Transverse colon (tissue), 3 donors: ENCODE data around the gene PLXNA2.

Experiments used
- POLR2A ChIP-seq: fragments of 450-650 bp; IDR thresholded peaks from one replicate; pipeline ENCODE4 v1.6.1; 2016; ENCODE audit warnings: antibody characterized with exemption, mild to moderate bottlenecking, moderate library complexity
- TF ChIP-seq, protein P1 (sequence below), 5 experiments: fragments of 200-600 bp in 3 of 5; fragments of 450-650 bp in 2 of 5; sonication (generic) in 3 of 5; IDR thresholded peaks; 1 replicate in 2 of 5; 2 replicates in 3 of 5; pipeline ENCODE4 v1.5.1; 2016 to 2017; ENCODE audit warnings: antibody characterized with exemption in 5 of 5, inconsistent platforms in 3 of 5, mild to moderate bottlenecking in 2 of 5, moderate library complexity in 1 of 5

DNA sequence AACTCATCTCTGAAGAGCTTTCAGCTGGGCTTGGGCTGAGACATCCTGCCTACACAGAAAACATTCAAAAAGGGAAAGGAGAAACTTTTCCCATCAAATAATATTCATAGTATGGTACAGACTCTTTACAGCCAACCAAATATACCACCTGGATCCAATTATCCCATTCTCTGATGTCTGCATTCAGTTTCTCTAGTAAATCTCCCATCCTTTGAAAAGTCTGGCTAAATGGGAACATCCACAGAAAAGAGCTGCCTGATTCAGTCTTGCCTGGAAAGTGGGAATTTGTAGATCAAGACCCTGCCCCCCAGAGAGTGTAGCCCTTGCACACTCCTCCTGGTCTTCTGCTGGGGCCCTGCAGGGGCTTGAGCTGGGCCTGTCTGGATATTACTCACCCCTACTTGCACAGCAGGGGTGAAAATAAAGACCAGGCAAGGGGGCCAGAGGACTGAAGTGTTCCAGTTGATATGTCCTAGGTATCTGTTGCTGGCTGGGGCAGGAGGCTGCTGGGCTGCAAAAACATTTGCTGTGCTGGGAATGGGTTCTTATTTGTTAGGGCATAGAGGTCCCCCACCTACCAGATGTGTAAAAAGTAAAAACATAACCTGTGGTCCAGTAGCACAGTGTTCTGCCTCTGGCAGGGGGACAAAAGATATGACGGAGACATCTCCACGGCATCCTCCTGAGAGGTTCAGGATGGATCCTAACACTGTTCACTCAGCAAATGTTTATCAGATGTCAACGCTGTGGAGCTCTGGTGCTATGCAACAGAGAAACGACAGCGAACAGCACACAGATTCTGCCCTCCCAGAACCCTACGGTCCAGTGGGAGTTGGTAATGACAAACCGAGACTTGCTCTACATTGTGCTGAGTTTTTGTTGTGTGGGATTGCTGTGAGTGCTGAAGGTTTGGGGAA is 140.3 kb downstream of the PLXNA2 start:
- TF ChIP-seq, protein P1, sequence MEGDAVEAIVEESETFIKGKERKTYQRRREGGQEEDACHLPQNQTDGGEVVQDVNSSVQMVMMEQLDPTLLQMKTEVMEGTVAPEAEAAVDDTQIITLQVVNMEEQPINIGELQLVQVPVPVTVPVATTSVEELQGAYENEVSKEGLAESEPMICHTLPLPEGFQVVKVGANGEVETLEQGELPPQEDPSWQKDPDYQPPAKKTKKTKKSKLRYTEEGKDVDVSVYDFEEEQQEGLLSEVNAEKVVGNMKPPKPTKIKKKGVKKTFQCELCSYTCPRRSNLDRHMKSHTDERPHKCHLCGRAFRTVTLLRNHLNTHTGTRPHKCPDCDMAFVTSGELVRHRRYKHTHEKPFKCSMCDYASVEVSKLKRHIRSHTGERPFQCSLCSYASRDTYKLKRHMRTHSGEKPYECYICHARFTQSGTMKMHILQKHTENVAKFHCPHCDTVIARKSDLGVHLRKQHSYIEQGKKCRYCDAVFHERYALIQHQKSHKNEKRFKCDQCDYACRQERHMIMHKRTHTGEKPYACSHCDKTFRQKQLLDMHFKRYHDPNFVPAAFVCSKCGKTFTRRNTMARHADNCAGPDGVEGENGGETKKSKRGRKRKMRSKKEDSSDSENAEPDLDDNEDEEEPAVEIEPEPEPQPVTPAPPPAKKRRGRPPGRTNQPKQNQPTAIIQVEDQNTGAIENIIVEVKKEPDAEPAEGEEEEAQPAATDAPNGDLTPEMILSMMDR (IDR thresholded peaks at IDR 0.05): no peak
- TF ChIP-seq POLR2A: no peak
